ENCODE data around the gene ANKRD23.

DNA sequence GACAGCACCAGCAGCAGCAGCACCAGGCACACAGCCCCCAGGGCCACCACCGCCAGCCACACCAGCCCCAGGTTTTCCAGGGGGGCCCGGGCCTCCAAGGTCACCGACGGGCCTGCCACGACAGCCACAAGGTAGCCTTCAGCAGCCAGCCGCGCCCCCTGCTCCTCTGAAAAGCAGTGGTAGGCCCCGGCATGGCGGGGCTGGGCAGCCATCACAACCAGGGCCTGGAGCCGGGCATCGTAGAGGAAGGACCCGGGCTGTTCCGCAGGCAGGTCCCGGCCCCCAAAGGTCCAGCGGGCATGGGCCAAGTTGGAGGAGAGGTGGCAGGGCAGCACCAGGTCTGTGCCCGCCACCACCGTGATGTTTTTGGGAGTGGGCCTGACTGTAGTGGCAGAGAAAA lies 17.3 kb upstream of the ANKRD23 start:
- TF ChIP-seq, protein P1, sequence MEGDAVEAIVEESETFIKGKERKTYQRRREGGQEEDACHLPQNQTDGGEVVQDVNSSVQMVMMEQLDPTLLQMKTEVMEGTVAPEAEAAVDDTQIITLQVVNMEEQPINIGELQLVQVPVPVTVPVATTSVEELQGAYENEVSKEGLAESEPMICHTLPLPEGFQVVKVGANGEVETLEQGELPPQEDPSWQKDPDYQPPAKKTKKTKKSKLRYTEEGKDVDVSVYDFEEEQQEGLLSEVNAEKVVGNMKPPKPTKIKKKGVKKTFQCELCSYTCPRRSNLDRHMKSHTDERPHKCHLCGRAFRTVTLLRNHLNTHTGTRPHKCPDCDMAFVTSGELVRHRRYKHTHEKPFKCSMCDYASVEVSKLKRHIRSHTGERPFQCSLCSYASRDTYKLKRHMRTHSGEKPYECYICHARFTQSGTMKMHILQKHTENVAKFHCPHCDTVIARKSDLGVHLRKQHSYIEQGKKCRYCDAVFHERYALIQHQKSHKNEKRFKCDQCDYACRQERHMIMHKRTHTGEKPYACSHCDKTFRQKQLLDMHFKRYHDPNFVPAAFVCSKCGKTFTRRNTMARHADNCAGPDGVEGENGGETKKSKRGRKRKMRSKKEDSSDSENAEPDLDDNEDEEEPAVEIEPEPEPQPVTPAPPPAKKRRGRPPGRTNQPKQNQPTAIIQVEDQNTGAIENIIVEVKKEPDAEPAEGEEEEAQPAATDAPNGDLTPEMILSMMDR (IDR thresholded peaks at IDR 0.05), result no peak
- no peak for TF ChIP-seq POLR2A (IDR thresholded peaks at IDR 0.05)
